Muscle of arm (tissue), 12 donors: ENCODE results near the gene ARID1B. TPM values are rescaled to one million over a fixed set of nuclear protein-coding genes. Genes with fewer than 3 reads are reported as not detected.

ENCODE experiments used
- DNase-seq: peaks from one replicate; pipeline ENCODE4 v3.0.0-alpha.2; 2013
- polyA plus RNA-seq, 12 donors: library from polyadenylated mRNA; unstranded; fragments of 120-200 nt; gene quantifications; one replicate each; pipeline ENCODE4 v1.2.1, GENCODE V29; 2013; ENCODE audit not compliant: insufficient read length in 12 of 12

Gene ARID1B
- polyA plus RNA-seq, 12 donors, result 54.3 to 377 (median 68.6) TPM

DNA sequence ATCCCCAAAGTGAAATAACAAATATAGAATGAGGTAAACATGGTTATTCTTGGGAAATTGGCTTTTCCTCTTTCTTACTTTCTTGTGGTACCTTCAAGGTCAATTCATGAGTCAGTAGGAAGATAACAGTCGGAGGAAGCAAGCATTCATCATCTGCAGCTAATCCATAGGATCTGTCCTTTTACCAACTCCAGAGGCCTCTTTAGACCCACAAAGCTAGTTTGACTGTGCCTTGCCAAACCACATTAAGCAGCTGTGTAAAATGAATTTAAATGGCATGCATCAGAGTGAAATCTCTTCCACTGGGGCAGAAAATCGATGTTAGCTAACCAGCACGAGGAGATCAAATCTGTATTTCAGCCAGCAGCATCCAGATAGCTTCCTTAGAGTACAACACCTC, 374.8 kb downstream of the ARID1B start:
- DNase-seq, result no peak

DNA sequence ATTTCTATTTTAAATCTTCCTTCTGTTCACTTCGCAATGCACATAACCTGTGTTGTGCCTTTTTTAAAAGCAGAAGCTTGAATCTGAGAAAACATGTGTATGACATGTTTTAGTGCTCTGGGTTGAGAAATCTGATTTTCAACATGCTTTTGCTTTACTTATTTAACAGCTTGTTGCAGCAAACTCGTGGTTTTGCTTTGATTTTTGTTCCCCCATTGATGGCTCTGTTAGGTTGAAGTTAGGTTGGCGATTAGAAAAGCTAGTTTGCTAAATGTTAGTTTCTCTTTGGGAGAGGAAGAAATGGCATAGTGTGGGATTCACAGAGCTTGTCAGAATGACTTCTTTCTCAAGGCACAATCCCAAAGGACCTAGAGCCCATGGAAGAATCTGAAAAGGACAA, 375.4 kb downstream of the ARID1B start:
- DNase-seq, result no peak

DNA sequence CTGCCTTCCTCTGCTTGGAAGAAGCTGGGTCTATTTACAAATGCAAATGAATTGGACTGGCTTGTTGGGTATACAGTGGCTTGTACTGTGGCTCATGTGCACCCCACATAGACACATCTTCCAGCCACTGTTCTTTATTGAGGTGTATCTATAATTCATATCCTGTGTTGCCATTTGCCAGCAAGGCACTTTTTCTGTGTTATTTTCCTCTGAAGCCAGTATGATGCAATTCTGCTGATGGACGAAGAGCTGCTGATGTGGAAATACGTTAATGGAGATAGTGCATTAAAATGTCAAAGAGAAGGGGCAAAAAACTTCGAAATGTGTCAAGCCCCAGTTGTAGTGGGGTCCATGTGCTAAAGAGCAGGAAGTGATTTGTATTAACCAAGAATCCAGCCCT, 378.6 kb downstream of the ARID1B start:
- no peak for DNase-seq

DNA sequence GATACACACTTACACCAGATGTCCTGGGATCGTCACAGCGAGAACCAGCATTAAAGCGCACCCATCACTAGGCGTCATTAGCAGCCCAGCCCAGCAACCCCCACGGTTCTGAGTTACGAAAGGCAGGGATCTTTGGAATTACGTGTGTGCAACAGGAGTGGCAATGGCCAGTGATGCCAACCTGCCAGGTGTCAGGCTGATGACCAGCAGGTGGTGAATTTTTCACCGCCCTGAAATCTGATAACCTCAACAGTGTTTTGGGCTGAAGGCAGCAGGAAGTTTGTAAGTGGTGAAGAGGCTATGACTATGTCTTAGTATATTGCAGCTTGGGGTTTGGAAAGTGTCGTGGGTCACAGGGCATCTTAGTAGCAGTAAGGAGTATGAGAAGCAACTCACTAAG, 380.1 kb downstream of the ARID1B start:
- no peak for DNase-seq

DNA sequence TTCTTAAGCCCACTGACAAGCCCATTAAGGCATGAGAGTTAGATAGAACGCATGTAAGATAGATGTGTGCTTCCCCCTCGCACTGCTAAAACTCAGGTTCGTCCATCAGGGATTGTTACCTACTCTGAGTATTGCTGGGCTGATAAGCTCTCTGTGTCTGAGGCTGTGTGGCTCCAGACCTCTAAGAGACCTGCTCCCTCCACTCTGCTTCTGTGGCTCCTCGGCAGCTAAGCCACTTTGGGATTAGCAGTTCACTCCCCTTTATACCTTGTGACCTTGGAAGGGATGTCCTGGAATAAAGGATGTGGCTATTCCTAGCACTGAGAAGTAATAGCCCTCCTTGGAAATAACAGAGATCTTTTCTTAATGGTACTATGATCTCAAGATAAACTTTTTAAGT, 381.3 kb downstream of the ARID1B start:
- no peak for DNase-seq

DNA sequence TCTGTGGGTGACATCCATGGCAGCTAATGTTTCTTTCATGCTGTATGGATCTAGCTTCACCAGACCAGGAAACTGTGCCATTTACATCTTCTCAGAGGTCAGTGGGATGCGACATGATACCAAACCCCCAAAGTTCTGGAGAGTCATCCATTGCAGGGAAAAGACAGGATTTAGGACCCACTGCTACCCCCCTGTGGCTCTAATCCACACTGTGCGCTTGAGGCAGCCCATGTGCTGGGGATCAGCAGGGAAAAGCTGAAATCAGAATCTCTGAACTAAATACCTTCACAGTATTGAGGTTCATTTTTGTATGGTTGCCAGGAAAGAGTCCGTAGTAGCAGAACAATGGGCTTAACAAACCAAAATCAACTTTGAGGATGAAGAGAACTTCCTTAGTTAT, 381.7 kb downstream of the ARID1B start:
- DNase-seq, result no peak

DNA sequence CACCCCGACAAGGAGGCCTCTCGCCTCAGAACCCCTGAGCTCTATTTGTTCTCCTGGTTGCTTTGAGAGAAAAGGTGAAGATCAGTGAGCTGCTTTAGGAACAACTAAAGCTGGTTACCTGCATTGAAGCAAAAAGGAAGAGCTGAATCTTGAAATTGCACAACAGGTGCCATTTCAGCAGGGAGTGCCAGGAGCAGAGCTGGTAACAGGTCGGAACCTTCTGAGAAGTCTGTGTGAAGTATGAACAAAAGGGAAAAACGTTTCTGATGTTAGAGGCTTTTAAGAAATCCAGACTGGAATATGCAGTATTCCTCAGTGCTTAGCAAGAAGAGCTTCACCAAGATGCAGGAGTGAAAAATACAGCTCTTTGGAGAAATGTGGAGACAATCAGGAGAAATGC, 382.2 kb downstream of the ARID1B start:
- DNase-seq, result no peak

DNA sequence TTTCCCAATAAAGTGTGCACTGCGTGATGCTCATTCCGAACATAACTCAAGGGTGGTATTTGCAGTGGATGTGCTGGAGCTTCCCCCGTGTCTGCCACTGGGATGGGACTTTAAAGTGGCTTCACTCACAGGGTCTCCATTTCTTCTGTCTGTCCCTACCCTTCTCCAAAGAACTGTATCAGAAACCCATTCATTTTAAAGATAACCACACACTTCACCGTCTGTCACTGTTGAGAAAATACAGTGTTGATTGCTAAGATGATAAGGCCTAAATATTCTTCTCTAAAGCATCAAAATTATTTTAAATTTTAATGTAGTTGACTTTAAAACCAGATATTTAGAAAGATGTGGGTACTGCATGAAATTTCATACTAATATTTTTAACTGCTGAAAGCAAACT, 384.7 kb downstream of the ARID1B start:
- no peak for DNase-seq

DNA sequence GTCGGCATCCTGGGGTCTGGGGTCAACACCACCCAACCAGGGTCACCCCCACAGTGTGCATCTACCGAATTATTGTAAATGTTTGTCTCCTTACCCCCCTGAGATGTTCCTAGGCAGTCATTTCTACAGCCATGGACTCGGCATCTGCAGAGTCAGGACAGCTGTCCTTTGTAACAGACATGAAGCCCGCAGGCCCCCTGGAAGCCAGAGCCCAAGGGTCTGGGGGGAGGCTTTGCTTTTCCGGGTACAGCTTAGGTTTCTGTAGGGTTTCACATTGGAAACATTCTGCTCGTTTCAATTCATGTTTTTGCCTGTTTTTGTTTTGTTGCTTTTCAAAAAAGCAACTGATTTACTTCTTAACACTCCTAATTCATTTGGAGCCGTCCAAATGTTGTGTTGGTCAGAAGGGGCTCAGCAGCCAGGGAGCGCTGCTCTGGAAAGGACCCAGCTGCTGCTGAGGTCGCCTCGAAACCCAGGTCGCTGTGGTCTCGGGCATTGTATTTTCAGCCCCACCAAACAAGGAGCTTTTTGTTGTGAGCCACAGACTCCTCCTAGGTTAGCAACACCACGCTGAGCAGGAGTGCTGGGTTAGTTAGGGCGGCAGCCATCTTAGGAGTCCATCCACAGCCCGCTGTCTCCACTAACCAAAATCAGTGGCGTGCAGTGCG, 385.7 kb downstream of the ARID1B start:
- DNase-seq, result no peak

DNA sequence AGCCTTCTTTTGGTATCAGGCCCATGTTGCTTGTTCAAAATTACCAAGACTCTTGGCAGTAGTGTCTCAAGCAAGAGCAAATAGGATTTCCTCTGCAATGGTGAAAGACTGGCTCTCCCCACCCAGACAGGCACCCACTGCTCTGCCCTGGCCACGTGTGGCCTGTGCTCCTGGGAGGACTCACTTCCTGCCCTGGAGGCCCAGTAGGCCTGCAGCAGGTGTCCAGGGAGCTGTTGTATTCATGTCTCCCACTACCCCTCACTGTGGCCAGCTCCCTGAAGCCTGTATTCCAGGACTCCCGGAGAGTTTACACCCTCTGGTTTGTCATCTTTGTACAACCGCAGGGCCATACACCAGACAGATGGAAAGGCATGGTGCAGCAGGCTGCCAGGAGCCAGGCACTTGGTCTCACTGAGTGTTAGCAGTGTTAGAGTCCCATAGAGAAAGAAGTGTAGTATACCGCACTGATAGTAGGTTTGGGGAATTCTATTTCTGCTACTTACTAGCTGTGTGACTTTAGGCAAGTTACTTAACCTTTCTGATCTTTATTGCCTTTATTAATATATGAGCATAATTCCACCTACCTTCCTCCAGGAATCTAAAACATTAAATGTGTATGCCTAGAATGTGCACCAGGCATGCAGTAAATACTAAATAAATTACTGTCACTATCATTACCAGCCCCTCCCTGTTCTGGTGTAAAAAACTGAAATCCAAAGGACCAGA, 386.4 kb downstream of the ARID1B start:
- no peak for DNase-seq

DNA sequence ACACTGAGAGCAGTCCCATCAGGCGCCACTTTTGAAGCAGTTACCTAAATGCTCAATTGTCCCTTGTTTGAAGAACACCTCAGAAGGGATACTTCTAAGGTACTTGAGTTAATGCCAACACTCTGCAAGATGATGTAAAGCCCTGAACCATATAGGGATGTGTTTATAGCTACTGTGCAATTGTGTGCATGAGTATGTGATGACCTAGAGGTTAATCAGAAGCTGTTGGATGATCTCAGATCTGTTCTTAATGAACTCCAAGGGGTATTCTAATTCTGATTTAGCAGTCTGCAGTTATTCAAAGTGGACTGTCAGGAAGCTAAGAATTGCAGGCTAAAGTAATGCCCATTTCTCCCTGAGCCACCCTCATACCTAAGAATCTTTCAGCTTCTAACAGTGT, 387.8 kb downstream of the ARID1B start:
- DNase-seq, result no peak

DNA sequence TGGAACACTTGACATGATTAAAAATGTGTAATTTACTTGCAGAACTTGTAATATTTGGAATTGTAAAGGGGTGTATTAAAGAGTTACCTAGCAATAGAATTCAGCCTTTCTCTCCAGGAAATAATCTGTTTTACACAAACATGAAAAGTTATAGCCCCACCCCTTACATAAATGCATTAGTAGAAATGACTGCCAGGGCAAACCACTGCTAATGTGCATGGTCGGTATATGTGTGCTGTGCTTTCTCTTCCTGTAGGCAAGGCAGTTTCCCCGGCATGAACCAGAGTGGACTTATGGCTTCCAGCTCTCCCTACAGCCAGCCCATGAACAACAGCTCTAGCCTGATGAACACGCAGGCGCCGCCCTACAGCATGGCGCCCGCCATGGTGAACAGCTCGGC, 389.6 kb downstream of the ARID1B start:
- no peak for DNase-seq

DNA sequence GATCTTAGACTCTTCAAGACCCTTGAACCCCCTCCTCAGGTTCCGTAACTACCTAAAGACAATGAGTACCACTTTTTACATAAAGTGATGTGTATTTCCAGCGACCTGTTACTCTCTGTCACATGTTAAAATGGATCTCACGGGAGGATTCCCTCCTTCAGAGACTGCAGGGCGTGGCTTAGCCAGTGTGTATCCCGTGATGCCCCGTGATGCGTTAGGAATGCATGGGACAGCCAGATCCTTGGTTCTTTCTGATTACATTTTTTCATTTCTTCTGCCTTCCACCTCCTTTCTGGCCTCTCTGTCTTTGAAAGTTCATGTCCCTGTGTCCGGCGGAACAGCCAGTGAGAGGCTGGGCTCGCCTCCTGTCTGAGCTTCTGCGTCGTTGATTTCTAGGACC, 390.7 kb downstream of the ARID1B start:
- no peak for DNase-seq

DNA sequence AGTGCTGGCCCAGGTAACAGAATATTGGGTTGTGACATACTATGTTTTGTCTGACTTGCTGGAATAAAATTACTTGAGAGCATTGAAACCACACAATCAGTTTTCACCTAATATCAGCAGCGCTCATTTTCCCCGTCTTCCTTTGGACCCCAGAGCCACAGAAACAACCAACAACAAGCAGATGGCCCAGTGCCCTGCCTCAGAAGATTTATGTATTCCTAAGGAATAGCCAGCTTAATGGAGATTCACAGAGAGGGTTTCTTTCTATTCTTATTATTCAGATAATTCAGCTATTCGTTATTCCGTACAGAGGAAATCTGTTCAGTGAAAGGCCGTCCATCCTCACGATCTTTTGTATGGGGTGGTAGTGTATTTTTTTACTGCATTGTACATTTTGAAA, 391.3 kb downstream of the ARID1B start:
- DNase-seq, result no peak

DNA sequence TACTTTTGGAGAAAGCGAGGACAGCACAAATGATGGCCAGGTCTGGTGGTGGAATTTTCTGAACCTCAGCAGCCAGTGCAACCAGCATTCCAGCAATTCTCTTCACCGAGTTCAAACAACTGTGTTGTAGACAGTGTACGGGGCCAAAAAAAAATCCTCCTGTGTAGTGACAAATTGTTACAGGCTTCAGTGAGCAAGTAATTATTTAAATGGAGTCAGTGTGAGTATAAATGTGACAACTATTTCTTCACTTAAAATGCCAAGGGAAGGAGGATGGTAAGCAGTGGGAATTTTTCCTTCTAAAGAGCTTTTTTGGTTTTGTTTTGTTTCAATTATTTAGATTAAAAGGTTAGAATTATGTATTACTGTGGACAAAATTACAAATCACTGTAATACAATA, 392.0 kb downstream of the ARID1B start:
- DNase-seq, result no peak

DNA sequence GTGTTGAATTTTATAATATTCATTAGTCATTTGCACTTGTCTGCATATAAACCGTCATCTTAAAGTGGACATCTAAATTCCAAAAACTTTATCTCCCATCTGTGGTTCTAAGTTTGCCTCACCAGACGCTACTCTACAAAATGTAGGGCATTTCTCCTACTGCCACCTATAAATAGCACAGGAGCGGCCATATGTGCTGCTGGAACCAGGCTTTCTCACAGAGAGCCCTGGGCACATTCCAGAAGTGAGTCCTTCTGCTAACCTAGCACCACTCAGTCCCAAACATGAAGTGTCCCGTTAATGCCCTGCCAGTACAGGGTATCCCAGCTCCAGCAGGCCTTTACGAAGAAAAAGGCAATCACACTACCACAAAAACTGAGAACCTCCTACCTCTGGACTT, 392.5 kb downstream of the ARID1B start:
- no peak for DNase-seq

DNA sequence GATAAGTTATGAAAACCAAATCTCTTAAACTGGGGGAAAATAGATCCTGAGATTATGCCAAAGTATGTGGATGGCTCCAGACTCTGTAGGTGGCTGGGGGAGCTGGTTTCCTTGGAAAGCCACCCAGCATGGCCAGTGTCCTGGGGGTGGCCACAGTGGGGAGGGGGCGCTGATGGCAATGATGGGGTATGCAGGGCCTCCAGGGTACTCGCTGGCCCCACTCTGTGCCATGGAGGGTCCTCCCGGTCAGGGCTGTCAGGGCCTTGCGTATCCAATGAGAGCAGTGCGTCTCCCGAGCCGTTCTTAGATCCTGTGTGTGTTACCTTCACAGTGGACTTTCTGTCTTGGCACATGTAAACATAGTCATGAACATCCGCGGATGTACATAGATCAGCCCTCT, 393.4 kb downstream of the ARID1B start:
- DNase-seq, result no peak

DNA sequence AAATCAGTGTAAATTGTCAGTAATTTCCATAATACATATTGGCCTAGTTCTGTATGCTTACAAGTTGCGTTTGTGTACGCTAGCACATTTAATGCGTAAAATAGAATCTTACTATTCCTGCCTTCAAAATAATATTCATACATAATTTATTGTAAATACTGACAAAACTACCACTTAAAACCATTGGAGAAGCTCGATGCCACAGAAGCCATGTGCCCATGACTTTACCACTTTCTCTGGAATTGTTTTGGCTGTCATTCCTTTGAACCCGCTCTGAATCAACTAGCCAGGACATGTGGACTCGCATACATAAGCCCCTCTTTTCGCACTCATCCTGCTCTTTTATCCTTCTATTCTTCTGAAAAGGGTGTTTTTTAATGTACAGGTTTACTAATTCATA, 394.6 kb downstream of the ARID1B start:
- DNase-seq, result no peak

DNA sequence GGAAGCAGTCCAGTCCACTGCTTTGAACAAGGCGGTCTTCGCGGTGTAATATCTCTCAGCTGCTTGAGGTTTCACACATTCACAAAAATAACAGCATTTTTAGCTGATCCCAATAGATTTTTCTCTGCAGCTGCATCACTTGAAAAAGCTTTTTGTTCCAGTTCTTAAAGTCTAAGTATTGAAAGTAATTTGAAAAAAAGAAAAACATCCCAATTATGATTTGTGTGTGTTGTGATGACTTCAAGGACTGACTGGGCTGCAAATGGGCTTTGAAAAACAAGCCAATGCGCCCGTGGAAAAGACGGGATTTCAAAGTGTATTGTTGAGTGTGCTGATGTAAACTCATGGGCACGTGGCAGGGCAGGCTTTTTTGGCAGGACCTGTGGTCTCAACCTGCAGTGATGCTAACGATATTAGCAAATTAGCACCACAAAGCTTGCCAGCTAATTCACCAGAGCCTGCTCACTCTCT, 395.1 kb downstream of the ARID1B start:
- DNase-seq, result no peak

DNA sequence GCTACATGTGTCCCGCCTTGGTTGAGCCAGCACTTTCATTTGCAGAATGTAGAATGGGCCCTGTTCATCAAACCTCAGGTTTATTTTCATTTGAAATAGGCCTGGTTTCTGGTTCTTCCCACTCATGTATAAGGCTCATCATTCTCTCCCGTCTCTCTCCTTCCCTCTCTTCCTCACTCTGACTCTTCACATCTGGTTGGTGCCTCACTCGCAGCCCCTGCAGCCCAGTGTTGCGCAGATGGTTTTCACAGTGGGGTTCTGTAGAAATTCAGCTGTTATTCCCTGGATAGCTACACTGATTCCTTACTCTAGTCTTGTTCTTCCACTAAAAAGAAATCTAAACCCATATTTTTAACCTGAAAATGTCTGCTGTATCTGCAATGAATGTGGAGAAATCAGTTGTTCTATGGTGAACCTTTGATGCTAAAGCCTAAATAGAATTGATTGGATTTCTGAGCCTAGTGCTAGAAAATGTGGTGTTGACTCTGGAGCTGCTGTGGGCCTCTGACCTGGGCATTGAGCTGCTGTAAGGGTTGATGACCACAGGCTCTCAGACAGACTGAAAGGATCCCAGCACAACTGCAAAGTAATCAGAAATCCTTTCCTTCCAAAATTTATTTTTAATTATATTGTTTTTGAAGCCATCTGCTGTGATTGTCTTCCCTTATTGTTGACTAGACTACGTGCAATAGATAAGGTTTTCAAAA, 395.8 kb downstream of the ARID1B start:
- no peak for DNase-seq

DNA sequence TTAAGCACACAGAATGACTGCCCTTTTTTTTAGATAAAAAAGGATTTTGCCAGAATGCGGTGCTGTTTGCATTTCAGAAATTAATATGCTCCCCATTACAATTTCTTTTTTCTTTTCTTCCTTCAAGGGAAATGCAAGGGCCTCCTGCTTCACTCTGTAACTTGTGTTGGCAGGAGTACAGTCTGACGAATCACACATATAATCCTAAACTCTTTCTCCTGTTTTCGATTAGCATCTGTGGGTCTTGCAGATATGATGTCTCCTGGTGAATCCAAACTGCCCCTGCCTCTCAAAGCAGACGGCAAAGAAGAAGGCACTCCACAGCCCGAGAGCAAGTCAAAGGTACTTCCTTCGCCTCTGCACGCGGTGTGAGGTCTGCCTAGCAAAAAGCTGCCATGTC, 396.6 kb downstream of the ARID1B start:
- DNase-seq, result no peak

DNA sequence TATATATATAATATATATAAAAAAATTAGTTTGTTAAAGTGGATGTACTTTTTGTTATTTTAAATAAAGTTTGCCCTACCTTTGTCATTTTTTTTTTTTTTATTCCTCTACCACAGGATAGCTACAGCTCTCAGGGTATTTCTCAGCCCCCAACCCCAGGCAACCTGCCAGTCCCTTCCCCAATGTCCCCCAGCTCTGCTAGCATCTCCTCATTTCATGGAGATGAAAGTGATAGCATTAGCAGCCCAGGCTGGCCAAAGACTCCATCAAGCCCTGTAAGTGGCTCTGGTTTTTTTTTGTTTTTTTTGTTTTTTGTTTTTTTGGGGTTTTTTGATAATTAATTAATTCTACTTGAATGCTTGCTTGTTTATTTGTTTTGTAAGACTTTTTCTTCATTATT, 397.6 kb downstream of the ARID1B start:
- no peak for DNase-seq

DNA sequence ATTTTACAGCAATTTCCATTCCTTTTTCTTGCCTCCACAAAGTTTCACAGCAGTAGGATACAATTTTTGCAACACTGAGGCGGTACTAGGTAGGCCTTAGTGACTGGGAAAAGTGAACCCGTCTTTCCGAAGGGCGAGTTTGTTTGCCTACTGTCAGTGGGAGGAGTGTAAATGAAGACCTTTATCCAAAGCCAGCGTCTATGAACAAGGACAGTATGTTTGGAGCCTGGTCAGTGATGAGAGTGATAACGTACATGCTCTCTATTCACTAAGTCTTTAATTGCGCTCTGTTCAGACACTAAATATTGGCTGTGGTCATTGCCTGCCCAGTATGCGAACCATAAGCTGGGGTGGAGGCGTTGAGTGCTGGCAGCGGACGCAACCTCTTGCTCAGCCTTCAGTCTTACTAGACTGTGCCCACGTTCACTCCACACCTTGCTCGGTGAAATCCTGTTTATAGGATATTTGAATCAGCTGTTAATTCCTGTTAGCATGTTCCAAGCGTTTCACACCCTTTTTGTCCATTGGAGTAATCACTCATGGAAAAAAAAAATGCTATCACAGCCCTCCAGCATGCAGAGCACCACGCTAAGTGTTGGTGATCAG, 400.7 kb downstream of the ARID1B start:
- no peak for DNase-seq
